Stimulated activated CD4-positive, alpha-beta T cell treated with anti-CD3 and anti-CD28 coated beads, TNF-alpha, amount 100 ng/mL, for 4 hours (primary cell): Measurements from ENCODE around the gene IGFBP5.

Source experiments
- DNase-seq, 3 experiments: peaks; one replicate each; pipeline ENCODE4 v3.0.0-alpha.2; 2020; ENCODE audit warnings: low read depth in 3 of 3

The IGFBP5 gene

DNA sequence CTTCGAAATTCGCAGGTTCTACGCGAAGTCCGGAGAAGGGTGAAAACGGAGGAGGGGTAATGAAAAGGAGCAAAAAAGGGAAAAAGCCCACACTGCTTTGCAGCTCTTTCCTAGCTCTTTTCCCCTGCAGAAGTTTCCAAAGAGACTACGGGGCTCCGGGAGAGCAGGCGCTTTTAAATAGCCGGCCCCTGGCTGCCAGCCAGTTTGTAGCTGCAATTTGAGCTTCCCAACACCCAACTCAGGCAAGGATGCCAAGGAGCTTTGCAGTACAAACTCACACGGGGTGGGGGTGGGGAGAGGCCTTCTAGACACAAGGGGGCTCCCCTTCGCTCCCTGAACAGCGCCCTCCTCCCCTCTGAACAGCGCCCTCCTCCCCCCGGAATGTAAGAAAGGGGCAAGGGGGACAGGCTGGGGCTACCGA, at the start of gene IGFBP5:
TSS of gene IGFBP5 (minus strand) at position 149 of the 421 bp plus-strand sequence. CDS start 774 bp downstream, outside the sequence.
- DNase-seq: no peak

- no peak for DNase-seq
Measured at GRCh38 chr2:216743781-216744180, 48.4 kb upstream of the IGFBP5 start.

DNA sequence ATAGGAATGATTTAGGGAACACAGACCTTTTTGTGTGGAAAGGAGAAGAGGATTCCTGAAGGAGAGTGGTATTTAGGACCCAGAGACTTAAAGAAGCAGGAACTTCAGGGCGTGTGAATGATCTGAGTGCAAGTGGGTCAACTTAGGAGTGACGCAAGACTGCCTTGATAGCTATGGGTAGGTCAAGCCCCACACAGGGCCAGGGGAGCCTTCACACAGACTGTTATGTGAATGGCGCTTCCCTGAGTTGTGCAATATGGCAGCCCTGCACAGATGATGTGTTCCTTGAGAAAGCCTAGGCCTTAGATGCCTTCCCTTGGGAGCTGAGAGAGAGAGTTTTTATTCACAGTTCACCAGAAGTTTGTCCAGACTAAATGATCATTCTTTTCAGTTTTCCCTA, 47.1 kb upstream of the IGFBP5 start:
- no peak for DNase-seq

DNA sequence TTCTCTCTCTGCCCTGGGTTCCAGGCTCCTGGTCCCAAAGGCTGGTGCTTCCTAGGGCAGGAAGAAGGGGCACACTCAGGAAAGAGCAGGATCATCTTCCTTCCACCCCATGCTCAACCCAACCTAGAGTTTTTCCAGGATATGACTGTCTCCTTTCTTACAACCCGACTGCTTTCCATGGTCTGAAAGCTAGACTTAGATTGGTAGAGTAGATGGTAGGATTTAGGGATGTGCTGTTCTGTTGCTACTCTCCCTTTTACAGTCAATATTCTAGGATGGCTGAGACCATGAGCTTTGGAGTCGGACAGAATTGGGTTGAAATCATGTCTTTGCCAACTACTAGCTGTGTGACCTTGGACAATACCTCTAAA, 45.9 kb upstream of the IGFBP5 start:
- no peak for DNase-seq

- no peak for DNase-seq
Measured at GRCh38 chr2:216740557-216741222, 45.3 kb upstream of the IGFBP5 start.

- DNase-seq: no peak
Measured at GRCh38 chr2:216739035-216739434, 43.7 kb upstream of the IGFBP5 start.

GRCh38 chr2:216737676-216738075, 42.3 kb upstream of the IGFBP5 start:
- no peak for DNase-seq

DNA sequence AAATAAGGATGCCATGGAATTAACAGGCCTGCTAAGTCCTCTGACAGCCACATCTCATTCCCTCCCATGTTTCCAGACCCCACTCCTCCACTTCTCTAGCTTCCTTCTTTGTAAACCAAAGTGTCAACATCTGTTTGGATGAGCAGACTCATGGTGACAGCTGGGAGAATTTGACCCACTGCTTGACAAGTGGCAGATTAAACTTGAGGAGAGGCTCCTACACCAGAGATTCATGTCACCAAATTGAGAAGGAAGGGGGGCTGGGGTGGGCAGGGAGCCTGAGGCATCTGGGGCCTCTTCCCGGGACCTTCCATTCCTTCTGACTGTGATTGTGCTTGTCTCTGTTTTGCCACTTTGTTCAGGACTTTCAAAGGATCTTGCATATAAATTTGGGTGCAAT, 41.0 kb upstream of the IGFBP5 start:
- DNase-seq: no peak

DNA sequence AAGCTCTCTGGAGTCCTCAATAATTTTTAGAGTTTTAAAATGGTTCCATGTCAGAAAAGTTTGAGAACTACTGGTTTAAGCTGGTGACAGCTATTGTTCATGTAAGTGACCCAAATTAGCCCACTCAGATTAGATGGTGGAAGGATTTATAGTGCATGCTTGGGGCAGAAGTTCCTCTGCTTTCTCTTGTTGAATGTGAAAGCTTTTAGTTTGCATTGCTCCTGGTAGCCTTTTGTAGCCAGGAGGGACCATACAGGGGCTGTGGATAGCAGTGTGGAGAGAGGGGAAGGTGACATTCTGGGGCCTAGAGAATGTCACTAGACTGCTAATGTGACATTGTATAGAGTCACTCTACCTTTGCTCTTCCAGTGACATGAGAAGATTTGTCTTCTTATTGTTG, 40.3 kb upstream of the IGFBP5 start:
- no peak for DNase-seq

DNA sequence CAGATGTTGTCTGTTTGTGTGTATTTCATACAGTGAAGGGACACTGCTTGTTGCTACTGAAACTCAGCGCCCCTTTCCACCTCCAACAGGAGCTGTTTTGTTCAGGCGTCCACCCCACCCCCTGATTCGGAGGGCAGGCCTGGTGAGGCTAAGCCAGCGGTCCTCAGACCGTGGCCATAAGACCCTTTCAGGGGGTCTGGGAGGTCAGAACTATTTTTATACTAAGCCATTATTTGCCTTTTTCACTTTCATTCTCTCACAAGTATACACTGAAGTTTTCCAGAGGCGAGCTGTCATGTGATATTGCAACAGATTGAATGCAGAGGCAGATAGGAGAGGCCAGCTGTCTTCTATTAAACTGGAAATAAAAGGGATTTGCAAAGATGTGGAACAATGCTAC, 39.7 kb upstream of the IGFBP5 start:
- DNase-seq: no peak

GRCh38 chr2:216733046-216733445, 37.7 kb upstream of the IGFBP5 start:
- no peak for DNase-seq

- DNase-seq: no peak
Measured at GRCh38 chr2:216732334-216732733, 37.0 kb upstream of the IGFBP5 start.

DNA sequence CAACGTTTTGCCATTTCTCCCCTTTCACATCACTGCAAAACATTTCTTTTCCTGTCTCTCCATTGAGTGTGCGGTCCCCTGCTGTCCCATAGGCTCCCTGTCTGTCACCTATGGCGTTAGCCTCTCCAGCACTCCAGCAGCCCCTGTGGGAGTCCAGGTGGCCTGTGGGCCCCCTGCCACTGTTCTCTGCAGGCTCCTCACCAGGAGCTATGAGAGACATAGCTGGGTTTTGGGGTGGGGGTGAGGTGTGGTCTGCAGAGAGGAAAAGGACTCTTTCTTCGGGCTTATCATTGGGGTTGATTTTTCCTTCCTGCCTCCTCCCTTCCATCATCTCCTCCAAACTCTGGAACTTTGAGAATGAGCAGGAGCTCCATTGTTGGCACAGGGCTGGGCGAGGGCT, 36.1 kb upstream of the IGFBP5 start:
- DNase-seq: no peak

DNA sequence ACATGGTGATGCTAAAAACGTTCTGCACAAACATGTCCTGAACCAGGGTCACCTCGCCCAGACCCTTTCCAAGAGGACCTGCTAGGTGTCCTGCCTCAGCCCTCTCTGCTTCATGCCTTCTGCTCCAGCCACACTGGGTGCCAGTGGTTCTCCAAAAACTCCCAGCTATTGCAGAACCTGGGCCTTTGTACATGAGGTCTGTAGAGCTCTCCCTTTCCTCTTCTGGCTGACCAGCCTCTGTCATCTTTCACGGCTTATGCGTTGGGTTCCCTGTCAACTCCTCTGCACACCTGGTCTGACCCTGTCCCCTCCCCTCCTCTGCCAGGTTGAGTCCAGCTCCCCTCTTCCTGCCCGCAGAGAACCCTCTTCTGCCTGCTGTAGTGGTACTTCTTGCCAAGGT, 35.5 kb upstream of the IGFBP5 start:
- DNase-seq: no peak

DNA sequence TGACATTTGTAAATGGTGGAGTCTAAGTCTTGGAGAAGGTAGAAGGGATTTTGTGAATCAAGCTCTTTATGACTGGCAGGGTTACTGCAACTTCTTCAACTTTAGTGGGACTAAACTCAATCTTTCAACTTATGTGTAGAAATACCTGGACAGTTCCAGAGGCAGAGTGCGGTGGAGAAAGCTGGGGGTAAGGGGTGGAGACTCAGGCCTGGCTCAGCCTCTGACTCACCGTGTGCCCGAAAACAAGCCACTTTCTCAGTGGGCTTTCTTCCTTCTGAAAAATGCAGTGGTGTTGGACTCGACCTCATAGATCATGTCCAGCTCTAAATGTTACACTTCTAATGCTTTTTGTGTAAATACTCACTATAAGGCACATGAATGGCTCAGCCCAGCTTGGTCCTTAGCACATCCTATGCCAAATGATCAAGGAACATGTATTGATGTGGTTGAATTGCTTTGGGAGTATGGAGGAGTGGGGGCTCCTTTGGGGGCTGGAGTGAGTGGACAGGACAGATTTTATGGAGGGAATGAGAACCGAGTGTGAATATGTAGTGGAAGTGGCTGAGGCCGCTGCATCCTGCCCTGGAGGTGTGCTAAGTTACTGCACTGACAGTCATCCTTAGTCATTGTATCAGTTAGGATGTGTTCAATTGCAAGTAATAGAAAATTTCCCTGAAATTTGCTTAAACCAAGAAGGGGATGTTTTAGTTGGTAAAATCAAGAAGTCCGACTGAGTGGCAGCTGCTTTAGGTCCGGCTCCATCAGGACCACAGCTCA, 32.2 kb upstream of the IGFBP5 start:
- no peak for DNase-seq

DNA sequence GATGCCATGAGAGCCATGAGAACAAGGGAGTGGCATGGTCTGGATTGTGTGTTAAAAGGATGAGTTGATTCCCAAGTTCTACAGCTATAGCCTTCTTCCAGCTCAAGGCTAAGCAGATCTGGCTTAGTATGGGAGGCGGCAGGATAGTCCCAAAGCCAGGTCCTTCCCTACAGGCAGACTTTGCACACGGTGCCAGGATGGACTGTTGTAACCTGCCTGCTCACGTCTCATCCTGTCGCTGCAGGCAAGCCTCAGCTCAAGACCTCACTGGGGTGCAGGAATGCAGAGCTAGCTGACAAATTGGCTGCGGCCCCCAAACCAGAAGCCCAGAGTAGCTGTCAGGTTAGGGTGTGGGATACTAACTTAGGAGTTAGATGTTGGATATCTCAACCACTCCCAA, 28.8 kb upstream of the IGFBP5 start:
- DNase-seq: no peak

GRCh38 chr2:216721141-216721540, 25.8 kb upstream of the IGFBP5 start:
- no peak for DNase-seq

- DNase-seq: no peak
Measured at GRCh38 chr2:216720722-216721121, 25.4 kb upstream of the IGFBP5 start.

- no peak for DNase-seq
Measured at GRCh38 chr2:216717907-216718615, 22.7 kb upstream of the IGFBP5 start.

GRCh38 chr2:216717491-216717901, 22.1 kb upstream of the IGFBP5 start:
- no peak for DNase-seq

DNA sequence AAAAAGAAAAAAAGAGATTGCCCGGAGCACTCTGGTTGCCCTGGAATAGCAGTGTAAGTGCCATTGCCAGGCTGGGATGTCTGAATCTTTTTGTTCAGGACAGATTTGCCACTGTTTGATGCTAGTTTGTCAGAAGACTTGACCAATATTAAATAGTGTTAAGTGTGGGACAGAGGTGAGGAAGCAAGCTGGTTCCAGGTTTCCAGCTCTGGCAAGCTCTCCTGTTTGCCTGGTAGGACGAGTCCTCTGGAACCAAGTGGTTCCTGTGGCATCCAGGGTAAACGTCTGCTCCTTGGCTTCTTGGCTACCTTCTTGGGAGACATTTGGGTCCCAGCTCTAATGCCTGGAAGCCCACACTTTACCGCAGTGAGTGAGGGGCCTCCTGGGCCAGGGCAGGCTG, 20.8 kb upstream of the IGFBP5 start:
- no peak for DNase-seq

GRCh38 chr2:216715402-216715974, 20.1 kb upstream of the IGFBP5 start:
- no peak for DNase-seq

DNA sequence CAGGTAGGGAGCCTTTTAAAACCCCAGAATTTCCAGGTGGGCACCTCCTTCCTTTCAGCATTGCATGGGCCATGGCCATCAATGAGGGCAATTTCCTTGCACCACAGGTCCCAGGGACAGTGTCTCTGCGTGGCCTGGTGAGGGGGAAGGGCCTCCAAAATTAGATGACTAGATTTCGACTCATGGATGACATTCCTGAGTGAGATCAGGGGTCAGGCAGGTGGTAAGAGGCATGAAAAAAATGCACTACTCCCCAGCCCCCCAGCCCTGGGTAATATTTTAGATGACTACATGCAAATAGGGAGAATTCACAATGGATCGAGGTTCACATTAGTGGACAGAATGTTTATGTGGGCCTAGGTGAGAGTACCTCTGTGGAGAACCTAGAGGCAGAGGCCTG, 19.0 kb upstream of the IGFBP5 start:
- no peak for DNase-seq
